A549 treated with CpdA at 1 μM for 4 hours (cell line): ENCODE measurements around the gene TTC39B. TPM values are rescaled to one million over a fixed set of nuclear protein-coding genes. Genes with fewer than 3 reads are reported as not detected.

Experiments used
- total RNA-seq: library from RNA; stranded (reverse); fragments of 200-300 nt; extraction: Qiagen RNA extraction; gene quantifications from 5 replicates; pipeline ENCODE4 v1.2.3, GENCODE V29; 2022; ENCODE audit warnings: low read depth

Gene TTC39B
- total RNA-seq = 0.73 to 0.92 TPM (median 0.85 TPM) in 5 replicates

GRCh38 chr9:15306757-15307522 lies at the start of gene TTC39B:
Gene TTC39B (minus strand): TSS chr9:15307216. CDS start chr9:15307125, 91 bp downstream.

Other genes starting within 250 kb of the TTC39B start
- 16.0 to 19.6 TPM (median 18.6 TPM) in 5 replicates for gene SNAPC3, start 115.7 kb upstream of the TTC39B start, total RNA-seq
- 48.3 to 71.0 TPM (median 56.8 TPM) in 5 replicates for gene PSIP1, start 203.8 kb upstream of the TTC39B start, total RNA-seq
- gene CCDC171, start 245.8 kb upstream of the TTC39B start, total RNA-seq = 0.34 to 0.45 TPM (median 0.41 TPM) in 5 replicates